CD4-positive, alpha-beta T cell treated with Interleukin-15 for 1 hour (primary cell): ENCODE data around the gene INPP4B.

Source experiments
- DNase-seq: peaks from one replicate; pipeline ENCODE4 v3.0.0-alpha.2; 2020

Gene INPP4B

DNA sequence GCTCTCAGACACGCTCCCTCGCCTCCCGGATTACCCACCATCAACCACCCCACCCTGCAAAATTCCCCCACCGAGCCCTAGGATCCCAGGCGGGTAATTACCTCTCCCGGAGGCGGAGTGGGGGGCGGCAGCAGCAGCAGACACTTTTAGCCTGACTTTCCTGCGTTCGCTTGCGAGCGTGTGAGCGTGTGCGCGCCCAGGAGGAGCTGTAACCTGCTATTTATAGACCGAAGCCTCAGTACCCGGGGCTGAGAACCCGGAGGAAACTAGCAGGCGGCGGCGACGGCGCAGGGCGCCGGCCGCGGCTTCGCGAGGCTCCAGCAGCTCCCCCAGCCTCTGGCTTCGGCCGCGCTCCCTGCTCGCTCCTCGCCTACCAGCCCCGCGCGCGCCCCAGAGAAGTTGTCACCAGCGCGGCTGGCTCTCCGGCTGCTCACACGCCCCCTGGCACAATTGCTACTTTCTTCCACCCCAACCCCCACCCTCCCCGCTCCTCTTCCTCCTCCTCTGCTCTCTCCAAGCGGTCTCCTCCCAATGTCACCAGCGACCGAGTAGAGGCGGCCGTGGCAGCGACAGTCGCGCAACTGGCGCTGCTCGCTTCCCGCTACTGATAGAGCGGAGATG is at the start of gene INPP4B:
TSS of gene INPP4B (minus strand) at position 194 of the 621 bp plus-strand sequence.
- DNase-seq = no peak

DNA sequence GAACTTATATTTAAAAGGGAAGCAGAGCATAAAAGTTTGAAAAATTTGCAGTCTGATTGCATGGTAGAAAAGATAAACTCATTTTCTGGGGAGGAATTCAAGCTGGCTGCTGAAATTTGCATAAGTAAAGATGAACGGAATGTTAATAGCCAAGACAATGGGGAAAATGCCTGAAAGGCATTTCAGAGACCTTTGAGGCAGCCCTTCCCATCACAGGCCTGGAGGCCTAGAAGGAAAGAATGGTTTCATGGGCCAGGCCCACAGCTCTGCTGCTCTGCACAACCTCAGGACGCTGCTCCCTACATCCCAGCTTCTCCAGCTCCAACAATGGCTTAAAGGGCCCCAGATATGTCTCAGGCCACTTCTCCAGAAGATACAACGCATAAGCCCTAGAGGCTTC is 46.9 kb upstream of the INPP4B start:
- DNase-seq = no peak

DNA sequence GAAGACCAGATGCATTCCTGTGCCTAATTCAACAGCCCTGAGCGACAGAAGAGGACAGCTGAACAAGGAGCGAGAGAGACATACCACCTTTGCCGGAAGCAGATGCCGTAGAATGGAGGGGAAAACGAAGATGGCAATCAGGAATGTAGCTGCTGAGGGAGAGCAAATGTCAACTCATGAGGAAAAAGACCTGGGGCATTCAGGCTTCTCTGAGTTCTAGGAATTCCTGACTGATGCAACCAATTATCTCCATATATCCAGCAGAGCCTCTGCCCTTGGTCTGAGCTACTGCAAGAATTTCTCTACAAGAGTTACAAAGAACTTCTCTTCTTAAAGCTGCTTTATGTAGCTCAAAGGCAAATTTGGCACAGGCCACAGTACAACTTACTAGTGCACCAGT is 40.5 kb upstream of the INPP4B start:
- no peak for DNase-seq

DNA sequence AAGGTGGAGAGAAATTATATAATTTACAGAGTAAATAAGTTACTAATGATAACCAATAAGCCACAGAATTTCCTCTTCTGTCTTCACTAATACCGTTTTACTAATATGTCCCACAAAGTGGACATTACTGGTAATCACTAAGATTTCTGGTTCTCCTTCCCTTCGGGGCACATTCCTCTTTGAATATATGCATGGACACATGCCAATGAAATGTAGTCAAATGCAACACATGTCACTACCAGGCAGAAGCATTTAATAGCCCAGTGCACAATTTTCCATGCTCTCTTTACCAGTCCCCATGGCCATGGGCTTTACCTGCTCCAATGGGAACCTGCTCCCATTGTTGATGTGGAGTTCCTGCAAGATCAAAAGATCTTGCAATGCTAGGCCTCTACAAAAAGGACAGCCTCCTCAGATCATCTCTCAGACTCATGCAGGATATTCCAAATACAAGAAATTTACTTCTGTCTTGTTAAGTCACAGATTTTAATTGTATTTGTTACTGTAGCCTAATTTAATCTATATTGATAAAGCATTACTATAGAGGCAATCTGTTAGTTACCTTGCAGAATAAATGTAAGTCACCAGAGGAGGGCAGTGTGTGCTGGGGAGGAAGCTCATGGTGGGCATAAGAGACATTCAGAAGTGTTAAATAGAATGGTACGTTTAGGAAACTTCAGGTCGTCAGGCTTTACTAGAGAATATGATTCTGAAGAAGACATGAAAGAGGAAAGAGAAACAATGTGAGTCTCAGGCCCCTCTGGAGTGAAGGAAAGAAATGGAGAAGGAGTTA is 37.1 kb upstream of the INPP4B start:
- DNase-seq = no peak

DNA sequence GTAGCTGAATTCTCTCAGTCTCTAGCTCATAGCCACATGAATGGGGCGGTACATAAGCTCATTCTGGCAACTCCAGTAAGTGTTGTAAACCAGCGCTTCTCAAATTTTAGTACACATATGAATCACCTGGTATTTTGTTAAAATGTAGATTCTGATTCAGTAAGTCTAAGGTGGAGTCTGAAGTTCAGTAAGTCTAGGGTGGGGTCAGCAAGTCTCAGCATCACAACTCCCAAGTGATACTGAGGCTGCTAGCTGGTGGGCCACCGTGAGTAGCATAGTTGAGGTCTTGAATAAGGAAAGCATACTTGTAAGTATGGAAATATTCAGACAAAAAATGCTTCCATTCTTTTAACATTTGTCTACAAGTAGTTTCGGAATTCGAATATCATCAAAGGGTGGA is 36.1 kb upstream of the INPP4B start:
- DNase-seq = no peak

DNA sequence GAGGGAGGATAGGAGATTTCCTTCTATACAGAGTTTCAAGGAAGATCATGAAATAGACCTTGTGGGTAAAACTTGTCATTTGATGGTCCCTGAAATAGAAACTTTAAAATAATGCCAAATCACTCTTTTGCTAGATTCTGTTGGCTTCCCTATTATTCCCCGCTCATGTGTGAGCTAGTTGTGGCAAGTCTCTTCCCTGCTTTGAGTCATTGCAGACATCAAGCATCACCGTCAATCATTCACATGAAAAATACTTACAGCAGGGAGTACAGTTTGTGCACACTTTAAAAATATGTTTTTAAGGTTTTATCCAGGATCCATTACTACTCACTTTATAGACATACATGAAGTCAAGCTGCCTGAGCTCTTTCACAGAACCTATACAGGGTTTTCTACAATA is 35.2 kb upstream of the INPP4B start:
- no peak for DNase-seq

DNA sequence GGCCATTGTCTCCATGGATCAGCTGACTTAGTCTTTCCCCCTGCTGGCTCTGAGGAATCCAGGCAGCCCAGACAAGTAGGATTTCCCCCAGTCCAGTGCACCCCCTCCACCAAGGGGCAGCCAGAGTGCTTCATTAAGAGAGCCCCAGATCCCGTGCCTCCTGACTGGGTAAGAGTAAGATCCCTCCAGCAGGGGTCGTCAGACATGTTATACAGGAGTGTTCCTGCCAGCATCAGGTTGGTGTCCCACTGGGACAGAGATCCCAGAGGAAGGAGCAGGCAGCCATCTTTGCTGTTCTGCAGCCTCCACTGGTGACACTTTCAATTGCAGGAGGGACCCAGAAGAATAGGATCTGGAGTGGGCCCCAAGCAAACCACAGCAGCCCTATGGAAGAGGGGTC is 29.0 kb upstream of the INPP4B start:
- DNase-seq = no peak

DNA sequence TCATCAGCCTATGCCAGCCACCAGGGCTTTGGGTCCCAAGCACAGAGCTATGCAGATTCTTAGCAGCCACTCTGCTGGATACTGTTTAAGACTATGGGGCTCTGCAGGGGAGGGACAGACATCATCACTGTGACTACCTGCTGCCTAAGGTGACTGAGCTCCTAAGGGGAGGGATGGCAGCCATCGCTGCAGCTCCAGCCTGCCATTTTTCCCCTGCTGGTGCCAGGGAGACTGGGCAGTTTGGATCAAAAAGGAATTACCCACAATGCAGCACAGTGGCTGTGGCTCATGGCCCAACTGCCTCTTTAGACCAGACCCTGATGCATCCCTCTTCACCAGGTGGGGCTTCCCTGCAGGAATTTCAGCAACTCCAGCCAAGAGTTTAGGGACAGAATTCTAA is 28.6 kb upstream of the INPP4B start:
- no peak for DNase-seq

DNA sequence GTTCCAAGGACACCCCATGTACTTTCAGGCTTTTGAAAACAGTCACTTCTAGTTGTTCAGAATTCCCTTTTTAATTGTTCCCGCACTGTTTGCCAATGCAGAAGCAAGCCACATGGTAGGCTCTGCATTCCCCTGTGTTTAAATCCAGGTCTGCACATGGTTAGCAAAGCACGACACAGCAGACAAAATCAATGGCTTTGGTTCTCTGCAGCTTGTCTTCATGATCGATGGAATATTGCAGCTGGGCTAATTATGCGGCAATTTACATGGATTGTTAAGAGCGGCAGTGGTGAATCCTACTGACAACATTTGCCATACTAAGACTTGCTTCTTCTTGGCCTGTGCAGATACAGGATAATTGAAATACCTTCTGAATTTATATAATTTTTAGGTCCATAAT is 20.6 kb upstream of the INPP4B start:
- no peak for DNase-seq

DNA sequence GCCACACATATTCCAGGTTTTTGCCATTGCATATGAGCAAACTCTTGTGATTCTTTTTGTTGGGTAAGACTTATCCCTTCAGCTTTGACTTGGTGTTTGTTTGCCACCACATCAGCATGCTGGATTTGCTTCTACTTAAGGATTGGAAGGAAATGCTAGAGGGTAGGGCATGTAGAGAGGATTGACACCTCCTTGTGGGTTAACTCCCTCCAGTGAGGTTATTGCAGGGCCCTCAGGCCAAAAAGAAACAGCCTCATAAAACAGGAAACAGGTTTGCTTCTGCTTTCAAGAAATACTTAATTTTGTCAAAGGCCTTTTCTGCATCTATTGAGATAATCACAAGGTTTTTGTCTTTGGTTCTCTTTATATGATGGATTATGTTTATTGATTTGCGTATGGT is 15.2 kb upstream of the INPP4B start:
- no peak for DNase-seq

DNA sequence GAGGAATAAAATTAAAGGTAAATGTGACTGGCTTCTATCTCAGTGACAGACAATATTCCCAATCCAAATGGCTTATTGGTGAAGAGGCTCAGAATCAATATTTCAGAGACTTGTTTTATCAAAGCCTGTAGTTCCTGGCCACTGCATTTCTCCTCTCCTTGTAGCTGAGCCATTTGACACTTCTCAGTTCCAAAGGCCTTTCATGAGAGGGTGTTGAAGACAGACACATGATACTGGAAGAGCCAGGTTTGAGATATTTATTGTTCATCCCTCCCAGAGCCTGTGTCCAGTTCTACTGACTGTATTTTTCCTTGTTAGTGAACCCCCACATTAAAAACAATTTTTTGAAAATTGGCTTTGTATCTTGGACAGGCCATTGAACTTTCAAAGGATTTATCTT is 12.9 kb upstream of the INPP4B start:
- DNase-seq = no peak

DNA sequence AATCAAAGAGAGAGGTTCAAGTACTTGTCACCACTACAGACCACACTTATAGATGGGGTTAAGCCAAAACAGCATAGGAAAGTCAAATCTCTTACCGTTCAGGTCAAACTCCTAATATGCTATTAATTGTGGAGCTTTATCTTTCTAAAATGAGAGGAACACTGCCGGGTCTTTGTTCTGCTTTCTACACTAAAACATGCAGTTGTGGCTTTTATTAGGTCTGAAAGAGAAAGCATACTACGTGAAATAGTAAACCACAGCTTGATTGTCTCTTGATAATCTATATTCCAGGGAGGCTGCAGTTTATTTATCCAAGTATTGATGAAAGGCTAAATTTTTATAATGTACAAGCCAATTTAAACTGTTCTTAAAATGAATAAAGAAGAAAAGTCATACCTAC is 12.3 kb upstream of the INPP4B start:
- DNase-seq = no peak

DNA sequence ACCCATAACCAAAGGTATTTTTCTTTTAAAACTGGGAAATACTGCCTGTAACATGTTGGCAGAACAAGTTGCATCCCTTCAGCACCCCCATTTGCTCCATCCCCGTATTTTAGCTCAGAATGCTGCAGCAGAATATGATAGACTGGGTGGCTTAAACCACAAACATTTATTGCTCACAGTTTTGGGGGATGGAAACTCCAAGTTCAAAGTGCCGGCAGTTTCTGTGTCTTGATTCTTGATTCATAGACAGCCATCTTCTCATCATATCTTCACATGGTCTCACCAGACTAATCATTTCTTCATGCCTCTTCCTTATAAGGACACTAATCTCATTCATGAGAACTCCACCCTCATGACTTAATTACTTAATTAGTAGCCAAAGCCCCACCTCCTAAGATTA is 10.5 kb upstream of the INPP4B start:
- DNase-seq = no peak

DNA sequence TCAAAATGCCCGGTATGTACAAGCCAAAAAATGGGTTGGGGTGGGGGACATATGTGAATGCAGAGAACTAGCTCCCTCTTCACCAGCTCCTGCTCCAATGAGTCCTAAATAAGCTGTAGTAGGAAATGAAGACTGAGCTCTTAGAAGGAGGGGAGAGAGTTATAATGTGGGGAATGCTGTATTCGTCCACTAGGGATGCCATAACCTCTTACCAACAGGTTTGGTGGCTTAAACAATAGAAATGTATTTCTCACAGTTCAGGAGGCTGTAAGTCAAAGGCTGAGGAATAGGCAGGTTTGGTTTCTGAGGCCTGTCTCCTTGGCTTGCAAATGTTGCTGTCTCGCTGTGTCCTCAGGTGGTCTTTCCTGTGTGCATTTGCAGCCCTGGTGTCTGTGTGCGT is 4.4 kb upstream of the INPP4B start:
- no peak for DNase-seq

DNA sequence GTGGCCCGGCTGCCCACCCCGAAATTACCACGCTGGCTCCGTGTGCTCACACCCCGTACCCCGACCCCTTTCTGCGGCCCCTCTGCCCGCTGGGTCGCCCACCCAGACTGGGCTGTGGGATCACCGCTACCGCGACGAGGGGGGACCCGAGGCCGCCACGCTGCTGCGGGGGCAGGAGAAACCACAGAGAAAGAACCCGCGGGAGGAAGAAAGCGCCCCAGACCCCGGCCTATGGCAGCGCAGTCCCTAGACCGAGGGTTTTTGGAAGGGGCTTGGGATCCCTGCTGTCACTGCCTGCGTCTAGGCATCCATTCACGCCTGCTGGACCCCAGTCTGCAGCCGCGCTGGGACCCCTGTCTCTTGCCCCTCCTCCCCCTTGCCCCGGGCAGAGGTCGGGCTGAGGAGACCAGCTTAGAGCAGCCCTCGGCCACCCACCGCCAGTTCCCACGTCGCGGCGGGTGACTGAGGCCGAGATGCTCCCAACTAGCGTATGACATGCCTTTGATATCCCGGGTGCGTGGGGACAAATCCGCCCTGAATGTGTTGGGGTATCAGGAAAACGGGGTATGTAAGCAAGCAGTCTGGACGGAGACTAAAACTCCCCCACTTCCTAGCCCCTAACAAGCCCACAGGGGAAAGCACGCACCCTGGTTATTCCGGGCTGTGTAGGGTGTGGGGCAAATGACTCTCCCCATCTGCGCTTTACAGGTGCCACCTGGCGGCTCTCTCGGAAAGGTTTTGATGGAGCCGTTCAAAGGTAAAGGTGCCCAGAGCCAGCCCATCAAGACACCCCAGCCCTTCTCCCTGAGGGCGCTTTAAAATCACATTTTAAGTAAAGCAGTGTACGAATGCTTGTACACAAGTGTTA is 862 bp upstream of the INPP4B start:
- DNase-seq = peak; percentile 53

DNA sequence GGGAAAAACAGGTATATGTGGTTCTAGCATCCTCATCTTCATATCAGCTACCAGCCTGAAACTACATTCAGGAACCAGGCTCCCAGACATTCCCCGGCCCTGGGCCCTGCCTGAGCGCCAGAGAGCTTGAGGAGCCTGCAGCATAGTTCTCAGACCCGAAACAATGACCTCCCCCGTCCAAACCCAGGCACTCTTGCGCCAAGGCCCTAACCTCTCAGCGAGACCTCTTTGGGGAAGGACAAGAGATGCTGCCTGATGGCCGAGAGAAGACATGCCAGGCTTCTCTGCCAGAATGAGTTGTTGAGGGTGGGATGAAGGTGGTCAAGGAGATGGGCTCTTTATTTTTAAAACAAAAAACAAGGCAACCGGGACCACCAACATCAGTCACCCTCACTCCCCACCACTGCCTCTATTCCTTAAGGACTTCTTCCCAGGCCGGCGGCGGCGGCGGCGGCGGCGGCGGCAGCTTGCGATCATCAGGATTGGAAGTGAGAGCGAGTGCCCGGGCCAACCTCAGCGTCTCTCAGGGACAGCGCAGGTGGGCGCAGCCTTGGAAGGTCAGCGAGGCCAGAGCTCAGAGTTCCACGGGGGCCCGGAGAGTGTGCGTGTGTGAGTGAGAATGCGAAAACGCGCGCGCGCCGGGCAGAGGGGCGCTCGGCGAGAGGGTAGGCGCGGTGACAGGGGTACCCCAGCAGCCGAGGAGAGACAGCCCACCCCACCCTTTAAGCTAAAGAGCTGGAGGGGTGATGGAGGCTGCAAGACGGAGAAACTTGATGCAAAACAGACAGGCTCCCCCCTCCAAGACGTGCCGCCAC is 601 bp downstream of the INPP4B start:
- DNase-seq = no peak

DNA sequence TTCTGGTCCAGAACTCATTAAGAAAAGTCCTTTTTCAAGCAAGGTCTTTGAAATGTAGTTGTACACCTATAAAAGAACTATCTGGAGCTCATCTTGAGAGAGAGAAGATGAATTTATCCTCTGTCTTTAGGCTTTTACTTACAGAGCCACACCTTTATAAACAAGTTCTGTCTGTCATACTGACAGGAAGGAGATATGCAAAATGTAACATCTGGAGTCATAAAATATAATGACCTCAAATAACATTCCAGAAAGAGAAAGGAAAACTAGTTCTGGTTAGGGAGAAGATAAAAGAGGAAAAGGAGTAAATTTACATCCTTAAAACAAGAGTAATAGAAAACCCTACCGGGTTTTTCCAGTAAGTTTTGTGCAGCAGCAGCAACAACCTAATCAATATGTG is 1.3 kb downstream of the INPP4B start:
- no peak for DNase-seq

DNA sequence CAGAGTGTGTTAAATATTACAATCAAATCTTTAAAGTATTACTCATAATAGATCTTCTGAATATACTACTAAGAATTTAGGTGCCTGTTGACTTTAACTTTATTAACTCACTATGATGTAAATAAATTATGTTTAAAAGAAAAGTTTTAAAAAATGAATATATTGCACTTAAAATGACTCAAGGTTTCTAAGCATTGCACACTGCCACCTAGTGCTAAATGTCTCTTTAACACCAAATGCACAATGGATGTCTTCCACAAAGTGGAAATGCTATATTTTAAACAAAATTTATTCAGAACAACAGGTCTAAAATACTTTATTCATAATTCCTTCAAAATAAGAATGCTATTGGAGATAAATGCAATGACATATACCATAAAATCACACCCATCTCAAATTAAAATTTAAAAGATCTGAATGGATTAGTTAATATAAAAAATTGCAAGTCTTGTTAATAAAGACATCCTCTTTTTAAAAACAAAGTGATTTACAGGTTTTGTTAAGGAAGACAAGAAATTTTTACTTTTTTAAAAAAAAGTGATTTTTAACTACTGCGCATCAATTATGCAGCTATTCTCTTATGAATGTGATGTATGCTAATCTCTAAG is 5.5 kb downstream of the INPP4B start:
- DNase-seq = no peak

DNA sequence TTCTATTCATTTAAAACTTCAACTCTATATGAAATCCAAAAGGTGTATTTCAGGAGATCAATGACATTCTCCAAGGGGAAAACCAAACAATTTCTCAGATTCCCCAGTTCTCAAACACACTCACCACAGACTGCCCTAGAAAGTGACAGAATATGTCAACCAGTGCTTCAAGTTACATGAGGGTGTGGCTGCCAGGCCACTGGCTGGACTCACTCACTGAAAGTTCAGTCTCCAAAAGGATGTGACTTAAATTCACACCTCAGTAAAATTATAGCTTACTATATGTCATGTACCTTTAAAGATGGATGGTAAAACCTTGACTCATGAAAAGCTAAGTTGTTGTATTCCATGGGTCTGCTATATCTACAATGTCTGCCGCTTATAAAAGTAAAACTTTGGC is 7.3 kb downstream of the INPP4B start:
- DNase-seq = no peak

DNA sequence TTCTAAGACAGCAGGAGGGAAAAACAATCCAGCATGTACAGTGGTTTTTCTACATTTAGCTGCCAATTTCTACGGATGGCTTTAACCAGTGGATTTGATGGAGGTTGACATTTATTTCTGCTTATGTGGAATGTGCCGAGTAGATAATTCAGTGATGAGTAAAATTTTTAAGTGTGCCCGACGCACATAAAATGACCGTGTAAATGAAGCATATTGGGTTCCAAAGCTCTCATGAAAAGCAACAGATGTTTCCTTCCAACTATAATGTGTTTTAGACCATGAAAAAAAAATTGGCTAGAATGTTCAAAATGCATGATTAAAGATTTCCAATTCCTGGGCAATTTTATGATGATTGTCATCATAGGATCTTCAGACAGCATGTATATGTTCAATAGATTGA is 14.1 kb downstream of the INPP4B start:
- no peak for DNase-seq

DNA sequence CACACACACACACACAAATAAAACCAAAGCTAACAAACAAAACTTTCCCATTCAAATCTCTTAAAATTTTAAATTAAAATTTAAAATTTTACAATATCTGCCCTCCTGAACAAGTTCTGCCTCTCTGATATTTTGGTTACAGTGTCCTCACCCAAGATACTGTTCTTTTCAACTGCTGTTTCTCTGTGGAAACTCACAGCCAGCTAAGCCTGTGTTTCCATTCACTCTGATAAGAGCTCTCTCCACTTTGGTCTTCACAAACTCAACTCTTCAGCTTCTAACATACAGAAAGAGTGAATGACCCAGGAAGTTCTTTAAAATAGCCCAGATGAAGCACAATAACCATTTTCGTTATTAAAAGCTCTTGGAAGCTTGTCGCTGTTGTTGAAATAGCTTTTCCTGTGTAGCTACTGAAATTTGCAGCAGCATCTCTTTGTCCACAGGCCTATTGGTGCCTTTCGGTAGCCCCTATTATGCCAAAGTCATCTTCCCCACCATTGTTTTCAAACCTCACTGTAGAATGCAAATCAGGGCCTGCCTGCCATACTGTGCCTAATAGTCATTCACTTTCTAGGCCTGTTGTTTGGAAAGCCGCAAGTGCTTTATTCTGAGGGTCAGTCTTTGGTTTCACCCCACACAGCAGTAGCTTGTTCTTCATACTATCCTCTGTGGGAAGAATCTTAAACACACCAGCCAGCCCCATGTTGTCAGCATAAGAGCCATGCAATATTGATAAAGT is 19.4 kb downstream of the INPP4B start:
- no peak for DNase-seq

DNA sequence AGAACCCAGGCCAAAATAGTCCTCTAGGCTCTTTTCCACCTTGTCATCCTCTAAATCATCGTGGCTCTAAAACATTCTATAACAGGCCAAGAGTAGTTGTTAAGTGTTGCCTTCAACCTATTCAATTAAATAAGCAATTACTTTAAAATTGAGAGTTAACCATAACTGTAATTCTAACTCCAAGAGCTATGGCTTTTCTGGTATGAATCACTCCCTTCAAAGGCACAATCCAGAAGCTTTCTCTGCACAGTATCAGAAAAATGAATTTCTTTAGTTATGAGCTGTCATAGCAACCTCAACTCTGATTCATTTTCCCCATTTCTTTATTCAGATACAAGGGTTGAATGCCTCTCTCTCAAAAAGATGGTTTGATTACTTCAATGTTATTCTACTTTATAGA is 21.7 kb downstream of the INPP4B start:
- DNase-seq = no peak
